GM12891 (cell line): ENCODE results near the gene L3MBTL3.

ENCODE experiments used
- PAX5 ChIP-seq: IDR thresholded peaks from 2 replicates; pipeline ENCODE4 v1.6.1; 2011; ENCODE audit warnings: low read length, moderate library complexity, mild to moderate bottlenecking; ENCODE audit not compliant: insufficient read depth, severe bottlenecking
- POLR2A ChIP-seq: IDR thresholded peaks from 2 replicates; pipeline ENCODE4 v1.6.1; 2011; ENCODE audit warnings: low read depth, low read length, control low read depth
- POLR2AphosphoS5 ChIP-seq: IDR thresholded peaks from 2 replicates; pipeline ENCODE4 v1.6.1; 2011; ENCODE audit warnings: low read depth, low read length, control low read depth
- POU2F2 ChIP-seq: IDR thresholded peaks from 2 replicates; pipeline ENCODE4 v1.6.1; 2011; ENCODE audit warnings: low read depth, mild to moderate bottlenecking, control low read depth, low read length, moderate library complexity
- SPI1 ChIP-seq: IDR thresholded peaks from 2 replicates; pipeline ENCODE4 v1.6.1; 2011; ENCODE audit warnings: low read depth, low read length, control low read depth
- TAF1 ChIP-seq: IDR thresholded peaks from 2 replicates; pipeline ENCODE4 v1.6.1; 2011; ENCODE audit warnings: low read depth, low read length, control low read depth

DNA sequence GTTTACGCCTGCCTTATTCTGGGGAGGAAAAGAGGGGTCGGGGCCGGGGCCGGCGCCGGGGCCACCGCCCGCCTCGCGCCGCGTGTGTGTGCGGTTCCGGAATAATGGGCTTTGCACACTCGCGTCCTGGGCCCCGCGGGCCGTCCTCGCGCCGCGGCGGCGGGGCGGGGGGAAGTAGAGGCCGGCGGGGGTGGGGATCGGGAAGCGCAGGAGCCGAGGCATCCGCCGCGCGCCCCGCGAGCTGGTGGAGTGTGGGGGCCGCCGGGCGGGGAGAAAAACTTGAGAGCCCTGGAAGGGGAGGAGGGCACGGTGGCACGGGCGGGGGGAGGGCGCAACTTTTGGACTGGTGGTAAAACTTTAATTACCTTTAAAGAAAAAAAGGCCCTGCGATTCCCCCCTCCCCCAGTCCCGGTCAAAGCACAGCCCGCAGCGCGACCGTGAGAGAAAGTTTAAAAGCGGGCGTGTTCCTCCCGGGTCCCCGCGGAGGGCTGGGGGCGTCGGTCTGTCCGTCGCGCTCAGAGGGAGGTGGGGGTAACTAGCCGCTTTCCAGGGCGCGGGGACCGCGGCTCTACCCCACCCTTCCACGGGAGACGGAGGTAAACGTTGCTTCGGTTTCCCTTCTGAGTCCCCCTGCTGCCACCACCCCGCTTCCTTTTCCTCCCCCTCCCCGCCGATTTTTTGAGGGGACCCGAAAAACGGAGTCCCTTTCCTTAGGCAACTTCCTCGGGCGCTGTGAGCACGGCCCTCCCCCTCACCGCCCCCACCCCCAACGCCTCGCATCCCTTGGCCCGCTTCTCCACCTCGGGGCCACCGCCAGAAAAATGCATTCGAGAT is 1.9 kb downstream of the L3MBTL3 start:
- TF ChIP-seq POLR2AphosphoS5 (no peak), TAF1 (no peak), POLR2A (no peak), SPI1 (no peak), POU2F2 (no peak), PAX5 (no peak)
